Measurements from ENCODE around the gene NCAM2. TPM values are rescaled to one million over a fixed set of nuclear protein-coding genes. Genes with fewer than 3 reads are reported as not detected.

NCAM2 gene
- total RNA-seq, 4 donors from 2014 or later = 0.67 to 0.95 TPM; not detected in 2

DNA sequence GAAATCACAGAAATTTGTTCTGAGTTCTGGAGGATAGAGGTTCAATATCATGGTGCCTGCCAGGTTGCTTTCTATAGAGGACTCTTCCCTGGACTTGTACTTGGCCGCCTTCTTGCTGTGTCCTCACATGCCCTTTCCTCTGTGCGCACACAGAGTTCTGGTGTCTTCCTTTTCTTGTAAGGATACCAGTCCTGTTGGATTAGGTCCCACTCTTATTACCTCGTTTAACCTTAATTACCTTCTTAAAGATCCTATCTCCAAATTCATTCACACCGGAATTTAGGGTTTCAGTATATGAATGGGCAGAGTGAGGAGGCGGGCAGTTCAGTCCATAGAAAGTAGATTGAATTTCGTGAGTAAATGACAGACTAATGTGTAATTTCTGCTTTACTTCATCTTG is 413.9 kb downstream of the NCAM2 start:
- no peak for TF ChIP-seq POLR2A (IDR thresholded peaks at IDR 0.05)
- TF ChIP-seq CTCF (IDR thresholded peaks at IDR 0.05) = no peak
- H3K27me3 ChIP-seq = no peaks in the 10 kb centered on the region
- H3K9me3 ChIP-seq = no peaks in the 10 kb centered on the region
- H3K4me3 ChIP-seq = no peak overlapping the region
- WGBS, 2 donors = 71 to 72% methylated on average over 6 of the region's 6 CpGs
- H3K27ac ChIP-seq = no peak overlapping the region
- DNase-seq = no peak
- H3K4me1 ChIP-seq = no peaks in the 10 kb centered on the region
- intact Hi-C loops (cut with DNase I) = no loop called here
- no peaks in the 10 kb centered on the region for H3K36me3 ChIP-seq

DNA sequence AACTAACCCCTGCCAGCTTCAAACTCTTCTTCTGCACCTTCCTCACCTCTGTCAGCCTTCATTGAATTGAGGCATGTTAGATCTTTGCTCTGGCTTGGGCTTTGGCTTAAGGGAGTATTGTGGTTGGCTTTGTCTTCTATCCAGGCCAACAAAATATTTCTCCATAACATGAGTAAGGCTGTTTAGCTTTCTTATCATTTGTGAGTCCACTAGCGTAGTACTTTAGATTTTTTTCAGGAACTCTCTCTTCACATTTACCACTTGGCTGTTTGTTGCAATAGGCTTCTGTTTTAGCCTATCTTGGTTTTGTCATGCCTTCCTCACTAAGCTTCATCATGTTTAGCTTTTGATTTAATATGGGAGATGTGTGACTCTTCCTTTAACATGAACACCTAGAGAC is 417.5 kb downstream of the NCAM2 start:
- no peak for TF ChIP-seq CTCF (IDR thresholded peaks at IDR 0.05)
- no peak for TF ChIP-seq POLR2A (IDR thresholded peaks at IDR 0.05)
- no peak for DNase-seq
- H3K9me3 ChIP-seq = no peaks in the 10 kb centered on the region
- H3K4me3 ChIP-seq = no peak overlapping the region
- H3K27me3 ChIP-seq = no peaks in the 10 kb centered on the region
- no peak overlapping the region for H3K27ac ChIP-seq
- no peaks in the 10 kb centered on the region for H3K4me1 ChIP-seq
- no peaks in the 10 kb centered on the region for H3K36me3 ChIP-seq
- 67 to 83% methylated on average over 1 of the region's 1 CpG for WGBS, 2 donors
- intact Hi-C loops (cut with DNase I) = no loop called here

GRCh38 chr21:21434944-21435343 is 436.7 kb downstream of the NCAM2 start:
- H3K9me3 ChIP-seq = peaks cover 0 to 9% (median 0%) of the 10 kb centered on the region in 3 donors
- TF ChIP-seq POLR2A (IDR thresholded peaks at IDR 0.05) = no peak
- H3K4me1 ChIP-seq = no peaks in the 10 kb centered on the region
- no peak overlapping the region for H3K4me3 ChIP-seq
- H3K27me3 ChIP-seq = no peaks in the 10 kb centered on the region
- DNase-seq = no peak
- intact Hi-C loops (cut with DNase I) = no loop called here
- no peak overlapping the region for H3K27ac ChIP-seq
- H3K36me3 ChIP-seq = no peaks in the 10 kb centered on the region
- WGBS, 2 donors = 86 to 88% methylated on average over 1 of the region's 1 CpG

DNA sequence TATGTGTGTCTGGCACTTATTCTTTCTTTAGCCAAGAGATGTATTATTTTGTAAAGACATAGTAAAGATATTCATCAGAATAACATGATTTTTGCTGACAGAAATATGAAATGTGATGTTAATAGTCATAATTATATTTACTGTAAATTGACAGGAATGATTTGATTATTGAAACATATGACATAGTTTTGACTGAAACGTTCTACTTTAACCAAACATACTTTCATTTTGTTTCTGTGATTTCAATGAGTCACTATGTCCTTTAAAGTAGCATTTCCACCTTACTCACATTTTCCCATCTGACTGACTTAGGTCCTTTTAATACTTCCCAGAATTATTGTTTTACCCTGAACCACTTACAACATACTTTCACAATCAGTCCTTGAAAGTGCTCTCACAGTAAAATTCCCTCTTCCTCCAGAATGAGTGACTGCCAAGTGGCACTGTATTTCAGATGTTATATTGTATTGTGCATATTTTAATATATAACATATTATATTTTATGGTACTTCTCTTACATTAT is 437.9 kb downstream of the NCAM2 start:
- Histone ChIP-seq H3K27ac (no peak overlapping the region), H3K36me3 (no peaks in the 10 kb centered on the region), H3K9me3 (peaks cover 0 to 9% (median 0%) of the 10 kb centered on the region in 3 donors), H3K4me3 (no peak overlapping the region), H3K27me3 (no peaks in the 10 kb centered on the region), H3K4me1 (no peaks in the 10 kb centered on the region)
- TF ChIP-seq CTCF (IDR thresholded peaks at IDR 0.05) (no peak), POLR2A (IDR thresholded peaks at IDR 0.05) (no peak)
- DNase-seq = no peak
- intact Hi-C loops (cut with DNase I) = no loop called here
- WGBS, 2 donors = 21 to 22% methylated on average over 1 of the region's 1 CpG

GRCh38 chr21:21439761-21440160 is 441.6 kb downstream of the NCAM2 start:
- intact Hi-C loops (cut with DNase I) = no loop called here
- Histone ChIP-seq H3K36me3 (no peaks in the 10 kb centered on the region), H3K9me3 (peaks cover 0 to 9% (median 0%) of the 10 kb centered on the region in 3 donors), H3K27me3 (no peaks in the 10 kb centered on the region), H3K4me1 (no peaks in the 10 kb centered on the region), H3K27ac (no peak overlapping the region), H3K4me3 (no peak overlapping the region)
- TF ChIP-seq CTCF (IDR thresholded peaks at IDR 0.05) = no peak
- no peak for TF ChIP-seq POLR2A (IDR thresholded peaks at IDR 0.05)
- WGBS, 2 donors = 71 to 82% methylated on average over 3 of the region's 3 CpGs
- DNase-seq = no peak

- no peak overlapping the region for H3K27ac ChIP-seq
- 82 to 86% methylated on average over 8 of the region's 8 CpGs for WGBS, 2 donors
- H3K9me3 ChIP-seq = peaks cover 0 to 12% (median 0%) of the 10 kb centered on the region in 3 donors
- H3K4me1 ChIP-seq = no peaks in the 10 kb centered on the region
- intact Hi-C loops (cut with DNase I) = no loop called here
- no peak for DNase-seq
- no peaks in the 10 kb centered on the region for H3K36me3 ChIP-seq
- TF ChIP-seq POLR2A (IDR thresholded peaks at IDR 0.05) = no peak
- no peak for TF ChIP-seq CTCF (IDR thresholded peaks at IDR 0.05)
- H3K27me3 ChIP-seq = no peaks in the 10 kb centered on the region
- no peak overlapping the region for H3K4me3 ChIP-seq
Observed at GRCh38 chr21:21457077-21457476, 458.9 kb downstream of the NCAM2 start.

All from esophagus squamous epithelium (tissue), 5 donors.